ENCODE results near the gene PROC.

The PROC gene

GRCh38 chr2:127428815-127429109 lies 10.5 kb downstream of the PROC start:
- no peak for TF ChIP-seq CTCF (IDR thresholded peaks at IDR 0.05)

GRCh38 chr2:127429291-127429690 lies 11.1 kb downstream of the PROC start:
- TF ChIP-seq CTCF (IDR thresholded peaks at IDR 0.05), result no peak

- no peak for TF ChIP-seq CTCF (IDR thresholded peaks at IDR 0.05)
These were observed 11.7 kb downstream of the PROC start for GRCh38 chr2:127429844-127430425.

- no peak for TF ChIP-seq CTCF (IDR thresholded peaks at IDR 0.05)
These were observed 13.3 kb downstream of the PROC start for GRCh38 chr2:127431408-127432023.

- no peak for TF ChIP-seq CTCF (IDR thresholded peaks at IDR 0.05)
These were observed 16.3 kb downstream of the PROC start for GRCh38 chr2:127434515-127434914.

GRCh38 chr2:127437056-127437455 lies 18.8 kb downstream of the PROC start:
- TF ChIP-seq CTCF (IDR thresholded peaks at IDR 0.05), result no peak

DNA sequence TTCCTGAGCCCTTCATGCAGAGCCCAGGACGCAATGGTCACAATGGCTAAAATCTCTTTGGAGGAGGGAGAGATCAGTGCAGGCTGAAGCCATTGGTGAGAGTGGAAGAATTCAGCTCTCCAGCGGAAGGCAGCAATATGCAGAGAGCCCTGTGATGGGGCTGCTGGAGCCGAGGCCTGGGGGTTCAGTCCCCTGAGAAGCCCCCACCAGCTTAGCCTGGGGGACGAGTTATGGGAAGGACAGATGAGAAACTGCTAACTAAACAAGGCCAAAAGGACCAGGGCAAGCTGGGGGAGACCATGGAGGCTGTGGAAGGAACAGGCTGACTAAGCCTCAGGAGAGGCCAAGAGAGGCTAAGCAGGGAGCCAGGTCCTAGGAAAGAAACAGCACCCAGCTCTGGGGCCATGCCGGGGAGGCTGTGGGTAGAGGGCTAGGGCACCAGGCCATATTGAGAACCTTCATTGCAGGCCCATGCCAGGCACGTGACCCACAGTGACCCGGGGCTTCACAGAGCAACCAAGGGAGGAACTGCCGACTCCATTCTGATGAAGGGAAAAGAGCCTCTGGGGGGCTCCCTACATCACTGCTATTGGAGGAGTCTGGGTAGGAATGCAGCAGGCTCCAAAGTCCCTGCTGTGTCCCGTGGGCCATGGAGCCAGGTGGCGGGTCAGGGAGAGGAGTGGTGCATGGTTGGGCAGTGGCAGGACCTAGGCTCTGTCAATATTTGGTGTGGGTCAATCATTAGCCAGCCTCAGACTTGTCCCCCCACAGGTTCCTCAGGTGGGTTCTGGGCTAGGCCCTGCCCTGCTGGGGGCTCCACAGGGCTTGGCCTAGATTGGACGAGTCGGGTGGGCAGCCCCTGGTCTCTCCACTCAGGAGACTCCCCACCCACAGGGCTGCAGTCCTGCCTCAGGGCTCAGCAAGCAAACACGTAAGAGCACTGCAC lies 19.8 kb downstream of the PROC start:
- no peak for TF ChIP-seq CTCF (IDR thresholded peaks at IDR 0.05)
